Spleen (tissue), 10 donors: ENCODE results near the gene MCHR1. TPM values are rescaled to one million over a fixed set of nuclear protein-coding genes. Genes with fewer than 3 reads are reported as not detected.

Source experiments
- polyA plus RNA-seq, 3 donors: library from polyadenylated mRNA; stranded (reverse); fragments of 200-250 nt; gene quantifications; one replicate each; pipeline ENCODE4 v1.2.1, GENCODE V29; 2013
- total RNA-seq, 7 donors: library from RNA; depleted of rRNA in 3 of 7; stranded (reverse); fragments of >200 nt in 3 of 7; fragmentation: NEBNext Ultra II Directional in 4 of 7; extraction: Animal tissue kit (Norgen Biotek cat#: 25700) in 4 of 7; gene quantifications; one replicate each; pipeline versions ENCODE4 v1.1.0 to v1.2.1, GENCODE V29; 2016 to 2021
- donor health status: healthy with polysubstance abuse.
- donor health status: DM: no; HTN: no; CAD: no; lungs with moderate emphysema.
- donor health status: DM: no; HTN: no; CAD: no.
- donor health status: Bipolar disorder and iron deficiency.
- donor health status: healthy.
- donor health status: DM: no; HTN: no; CAD: no.
- donor health status: DM: yes; HTN: yes; CAD: no.

The MCHR1 gene
- total and polyA plus RNA-seq, 10 donors = 0.10 to 0.70 (median 0.23) TPM; not detected in 5

Other genes starting within 250 kb of the MCHR1 start
- 100 to 1,000 TPM in 3 of 7 donors, 10 to 100 TPM in 4; 76.2 to 138 (median 97.3) TPM for gene MRTFA, start 42.8 kb upstream of the MCHR1 start, total RNA-seq
- gene MRTFA, start 42.8 kb upstream of the MCHR1 start, polyA plus RNA-seq = 10 to 100 TPM; 17.6 to 35.0 (median 24.6) TPM
- 10 to 100 TPM; 11.4 to 16.1 (median 14.0) TPM for gene SLC25A17, start 139.9 kb downstream of the MCHR1 start, total RNA-seq
- gene SLC25A17, start 139.9 kb downstream of the MCHR1 start, polyA plus RNA-seq = 10 to 100 TPM; 12.3 to 15.1 (median 13.1) TPM
- 100 to 1,000 TPM in 6 of 7 donors, 10 to 100 TPM in 1; 98.3 to 162 (median 122) TPM for gene ST13, start 177.2 kb downstream of the MCHR1 start, total RNA-seq
- 10 to 100 TPM; 56.2 to 86.9 (median 77.1) TPM for gene ST13, start 177.2 kb downstream of the MCHR1 start, polyA plus RNA-seq
- 10 to 100 TPM; 12.2 to 22.7 (median 14.6) TPM for gene XPNPEP3, start 177.7 kb downstream of the MCHR1 start, total RNA-seq
- 1 to 10 TPM; 3.2 to 4.1 (median 3.6) TPM for gene XPNPEP3, start 177.7 kb downstream of the MCHR1 start, polyA plus RNA-seq
- not detected for gene DNAJB7, start 182.6 kb downstream of the MCHR1 start, total RNA-seq
- gene DNAJB7, start 182.6 kb downstream of the MCHR1 start, polyA plus RNA-seq = not detected